ENCODE results near the gene OXCT1.
"Not testable (repeated sequence)": the region's sequence is repeated elsewhere in the genome, so short reads cannot be mapped to it uniquely, and the experiment has no call there.

The OXCT1 gene

GRCh38 chr5:41772056-41772455 lies 98.2 kb downstream of the OXCT1 start:
- DNase-seq: no peak

GRCh38 chr5:41770799-41771198 lies 99.4 kb downstream of the OXCT1 start:
- no peak for DNase-seq

- DNase-seq: no peak
Observed at GRCh38 chr5:41768692-41769091, 101.5 kb downstream of the OXCT1 start.

GRCh38 chr5:41764650-41765049 lies 105.6 kb downstream of the OXCT1 start:
- DNase-seq: no peak

GRCh38 chr5:41763574-41763973 lies 106.7 kb downstream of the OXCT1 start:
- DNase-seq: no peak

GRCh38 chr5:41763081-41763480 lies 107.1 kb downstream of the OXCT1 start:
- DNase-seq: no peak

GRCh38 chr5:41762426-41762825 lies 107.8 kb downstream of the OXCT1 start:
- DNase-seq: no peak

- DNase-seq: no peak
Observed at GRCh38 chr5:41761663-41762062, 108.6 kb downstream of the OXCT1 start.

- no peak for DNase-seq
Observed at GRCh38 chr5:41755705-41756104, 114.5 kb downstream of the OXCT1 start.

GRCh38 chr5:41754857-41755256 lies 115.4 kb downstream of the OXCT1 start:
- DNase-seq: no peak

GRCh38 chr5:41751867-41752266 lies 118.4 kb downstream of the OXCT1 start:
- DNase-seq: no peak

GRCh38 chr5:41748631-41749030 lies 121.6 kb downstream of the OXCT1 start:
- no peak for DNase-seq

- no peak for DNase-seq
Observed at GRCh38 chr5:41747708-41748107, 122.5 kb downstream of the OXCT1 start.

GRCh38 chr5:41747301-41747700 lies 122.9 kb downstream of the OXCT1 start:
- no peak for DNase-seq

GRCh38 chr5:41742608-41743007 lies 127.6 kb downstream of the OXCT1 start:
- DNase-seq: not testable (repeated sequence)

- no peak for DNase-seq
Observed at GRCh38 chr5:41738710-41739354, 131.4 kb downstream of the OXCT1 start.

- no peak for DNase-seq
Observed at GRCh38 chr5:41736641-41737040, 133.6 kb downstream of the OXCT1 start.

- no peak for DNase-seq
Observed at GRCh38 chr5:41735213-41735612, 135.0 kb downstream of the OXCT1 start.

GRCh38 chr5:41729381-41729780 lies 140.8 kb downstream of the OXCT1 start:
- not testable (repeated sequence) for DNase-seq

GRCh38 chr5:41728281-41728680 lies 141.9 kb downstream of the OXCT1 start:
- no peak for DNase-seq

GRCh38 chr5:41722359-41722950 lies 147.8 kb downstream of the OXCT1 start:
- DNase-seq: no peak

- no peak for DNase-seq
Observed at GRCh38 chr5:41721516-41721915, 148.7 kb downstream of the OXCT1 start.

GRCh38 chr5:41716382-41716781 lies 153.8 kb downstream of the OXCT1 start:
- DNase-seq: no peak

- DNase-seq: not testable (repeated sequence)
Observed at GRCh38 chr5:41714446-41714845, 155.8 kb downstream of the OXCT1 start.

- no peak for DNase-seq
Observed at GRCh38 chr5:41708604-41708940, 161.7 kb downstream of the OXCT1 start.

Data from stimulated activated CD4-positive, alpha-beta T cell treated with anti-CD3 and anti-CD28 coated beads, Interleukin-4, amount 100 ng/mL, for 1 hour (primary cell).